IPS-NIHi7 (cell line): ENCODE results near the gene NEURL1B.
A peak's percentile ranks its signal among the peaks of the same experiment; 100 is the strongest.
"Not testable (repeated sequence)": the region's sequence is repeated elsewhere in the genome, so short reads cannot be mapped to it uniquely, and the experiment has no call there.

Experiments
- DNase-seq: peaks from one replicate; pipeline ENCODE4 v3.0.0; 2012; ENCODE audit warnings: mixed read lengths; ENCODE audit errors: extremely low spot score

NEURL1B gene

GRCh38 chr5:172634106-172634899 is 6.8 kb upstream of the NEURL1B start:
- no peak for DNase-seq

DNA sequence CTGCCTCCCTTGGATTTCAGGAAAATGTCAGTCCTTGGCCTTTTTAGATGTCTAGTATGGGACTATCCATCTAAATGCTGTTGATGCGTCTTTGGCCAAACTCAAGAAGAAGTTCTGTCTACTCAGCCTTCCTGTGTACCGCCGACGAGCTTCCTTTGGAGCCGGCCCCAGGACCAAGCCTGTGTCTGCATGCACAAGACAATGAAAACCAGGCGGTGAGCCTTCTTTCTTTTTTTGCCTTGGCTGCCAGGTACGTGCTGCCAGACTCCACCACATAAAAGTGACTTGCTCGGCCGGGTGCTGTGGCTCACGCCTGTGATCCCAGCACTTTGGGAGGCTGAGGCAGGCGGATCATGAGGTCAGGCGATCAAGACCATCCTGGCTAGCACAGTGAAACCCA is 6.0 kb upstream of the NEURL1B start:
- DNase-seq, result no peak

DNA sequence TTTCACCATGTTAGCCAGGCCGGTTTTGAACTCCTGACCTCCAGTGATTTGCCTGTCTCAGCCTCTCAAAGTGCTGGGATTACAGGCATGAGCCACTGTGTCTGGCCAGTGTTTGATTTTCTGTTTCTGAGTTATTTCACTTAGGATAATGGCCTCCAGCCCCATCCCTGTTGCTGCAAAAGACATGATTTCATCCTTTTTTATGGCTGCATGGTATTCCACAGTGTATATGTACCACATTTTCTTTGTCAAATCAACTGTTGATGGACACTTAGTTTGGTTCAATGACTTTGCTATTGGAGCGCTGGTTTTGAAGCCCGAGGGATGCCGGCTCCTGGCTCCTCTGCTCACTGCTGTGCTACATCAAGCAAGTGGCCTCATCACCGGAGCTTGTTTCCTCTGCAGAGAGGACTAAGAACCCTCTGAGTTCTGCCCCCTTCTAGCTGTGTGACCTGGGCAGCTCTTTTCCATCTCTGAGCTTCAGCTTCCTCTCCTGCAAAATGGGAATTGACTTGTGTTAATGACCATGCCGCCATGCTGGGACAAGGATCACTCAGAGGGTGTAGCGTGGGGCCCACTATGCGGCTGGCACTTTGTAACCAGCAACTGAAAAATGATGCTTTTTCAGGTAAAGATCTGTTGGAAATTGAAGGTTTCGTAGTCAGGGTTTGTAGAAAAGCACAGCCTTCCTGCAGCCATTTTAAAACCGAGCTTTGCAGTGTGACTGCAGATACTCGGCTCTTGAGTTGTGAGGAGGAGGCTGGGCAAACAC is 4.6 kb upstream of the NEURL1B start:
- no peak for DNase-seq

- no peak for DNase-seq
Measured at GRCh38 chr5:172637110-172637580, 3.9 kb upstream of the NEURL1B start.

- no peak for DNase-seq
Measured at GRCh38 chr5:172637740-172638139, 3.3 kb upstream of the NEURL1B start.

DNA sequence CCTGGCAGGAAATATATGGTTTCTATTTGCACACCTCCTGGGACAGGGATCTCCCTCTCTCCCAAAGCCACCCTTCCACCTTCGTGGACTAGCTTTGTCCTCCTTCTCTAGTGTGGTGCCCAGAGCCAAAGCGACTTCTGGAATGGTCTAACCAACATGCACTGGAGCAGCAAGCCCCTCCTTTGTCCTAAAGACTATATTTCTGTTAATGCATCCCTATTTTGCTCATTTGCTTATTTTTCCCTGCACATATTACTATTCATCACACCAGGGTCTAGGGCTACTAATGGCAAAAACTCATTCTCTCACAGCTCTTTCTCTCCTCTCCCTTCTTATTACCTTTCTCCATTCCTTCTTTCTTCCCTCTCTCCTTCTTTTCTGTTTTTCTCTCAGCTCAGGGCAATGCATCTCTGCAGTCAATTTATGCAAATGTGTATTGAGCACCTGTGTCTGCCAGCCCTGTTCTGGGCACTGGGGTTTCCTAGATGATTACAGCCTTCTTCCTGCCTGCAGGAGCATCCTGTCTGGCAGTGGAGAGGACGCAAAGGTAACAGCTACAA is 2.8 kb upstream of the NEURL1B start:
- no peak for DNase-seq

DNA sequence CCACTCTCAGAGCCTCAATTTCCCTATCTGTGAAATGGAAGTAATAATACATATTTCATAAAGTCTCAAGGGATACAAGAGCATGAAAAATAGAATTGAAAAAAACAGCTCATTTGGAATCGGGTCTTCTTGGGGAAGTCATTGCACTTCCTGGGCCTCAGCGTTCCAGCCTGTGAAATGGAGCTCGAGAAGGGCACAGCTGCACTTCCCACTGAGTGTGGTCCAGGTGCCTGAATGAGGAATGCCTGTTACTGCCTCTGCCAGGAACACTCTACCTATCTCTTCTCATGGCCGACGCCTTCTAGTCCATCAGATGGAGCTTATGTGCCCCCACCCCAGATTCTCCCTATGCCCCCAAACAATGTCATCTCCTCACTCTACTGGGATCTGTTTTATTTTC is 924 bp upstream of the NEURL1B start:
- DNase-seq, result no peak

DNA sequence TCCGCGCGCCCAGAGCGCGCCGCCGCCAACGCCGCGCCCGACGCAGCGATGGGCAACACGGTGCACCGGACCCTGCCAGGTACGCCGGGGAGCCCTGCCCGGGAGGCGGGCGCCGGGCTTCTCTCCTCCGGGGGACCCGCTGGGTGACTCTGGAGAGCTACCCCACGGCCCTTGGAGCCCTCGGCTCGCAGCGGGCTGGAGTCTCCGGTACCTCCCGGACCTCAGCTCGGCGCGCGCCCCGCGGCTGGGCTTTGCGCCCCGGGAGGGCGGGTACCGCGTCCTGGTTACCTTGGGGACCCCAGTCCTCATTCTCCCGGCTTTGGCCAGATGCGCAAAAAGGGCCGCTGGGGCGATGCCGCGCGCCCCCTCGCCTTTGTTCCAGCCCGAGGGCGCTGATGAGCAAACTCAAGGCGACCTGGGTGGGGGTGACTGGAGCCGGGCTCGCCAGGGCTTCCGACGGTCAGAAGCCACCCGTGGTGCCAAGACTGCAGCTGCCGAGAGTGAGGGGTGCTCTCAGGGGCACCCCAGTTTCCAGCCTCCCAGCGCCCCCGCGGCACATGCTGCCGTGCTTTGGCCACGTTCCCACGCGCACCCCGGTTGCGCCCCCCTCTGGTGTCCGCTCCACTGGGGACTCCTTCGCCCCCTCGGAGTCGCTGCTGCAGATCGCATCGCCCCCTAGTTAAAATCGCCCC is 442 bp downstream of the NEURL1B start:
- DNase-seq, result no peak

GRCh38 chr5:172642051-172642409 is 967 bp downstream of the NEURL1B start:
- no peak for DNase-seq

DNA sequence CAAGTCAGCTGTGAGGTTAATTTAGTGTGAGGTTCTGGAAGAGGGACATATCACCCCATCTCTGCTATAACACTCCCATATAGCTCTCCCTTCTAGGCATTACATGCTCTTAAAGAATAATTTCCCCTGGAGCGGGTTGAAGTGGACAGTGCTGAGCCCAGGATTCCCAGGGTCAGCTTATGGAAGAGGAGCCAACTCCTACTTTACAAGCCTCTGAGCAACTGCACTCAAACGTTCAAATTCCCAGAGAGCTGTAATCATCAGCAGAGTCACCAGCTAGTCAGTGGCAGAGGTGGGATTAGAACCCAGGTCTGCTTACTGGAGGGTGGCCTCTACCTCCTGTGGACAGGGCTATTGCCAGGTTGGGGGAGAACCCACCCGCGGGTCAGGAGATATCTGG is 1.4 kb downstream of the NEURL1B start:
- DNase-seq, result no peak

GRCh38 chr5:172642926-172643871 is 2.1 kb downstream of the NEURL1B start:
- DNase-seq, result no peak

- DNase-seq, result no peak
Measured at GRCh38 chr5:172644266-172644665, 3.2 kb downstream of the NEURL1B start.

GRCh38 chr5:172644711-172645110 is 3.6 kb downstream of the NEURL1B start:
- DNase-seq, result no peak

GRCh38 chr5:172645271-172646055 is 4.4 kb downstream of the NEURL1B start:
- DNase-seq, result no peak

DNA sequence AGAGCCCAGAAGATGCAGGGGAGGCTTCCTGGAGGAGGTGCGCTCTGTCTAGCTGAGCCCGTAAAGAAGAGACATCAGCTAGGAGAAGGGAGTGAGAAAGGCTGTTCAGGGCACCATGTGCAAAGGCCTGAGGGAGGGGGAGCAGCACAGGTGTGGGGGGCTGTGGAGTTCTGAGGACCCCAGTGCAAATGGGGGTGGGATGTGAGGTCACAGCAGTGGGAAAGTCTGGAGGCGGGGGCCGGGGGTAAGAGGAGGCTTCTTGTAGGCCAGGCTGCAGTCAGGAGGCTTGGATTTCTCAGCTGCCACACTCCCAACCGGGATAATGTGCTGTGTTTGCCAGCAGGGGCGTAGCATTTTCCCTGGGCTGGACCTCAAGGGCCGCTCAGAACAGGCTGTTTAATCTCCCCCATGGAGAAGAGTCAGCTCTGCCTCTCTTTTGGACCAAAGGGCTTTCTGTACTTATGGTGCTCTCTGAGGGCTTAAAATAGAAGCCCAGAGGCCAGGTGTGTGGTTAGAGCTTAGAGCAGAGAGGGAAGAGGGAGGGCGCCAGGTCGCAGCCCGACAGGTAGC is 5.7 kb downstream of the NEURL1B start:
- DNase-seq, result peak; percentile 81

GRCh38 chr5:172647352-172648012 is 6.4 kb downstream of the NEURL1B start:
- no peak for DNase-seq

GRCh38 chr5:172648013-172648381 is 6.9 kb downstream of the NEURL1B start:
- DNase-seq, result no peak

GRCh38 chr5:172648755-172649154 is 7.7 kb downstream of the NEURL1B start:
- no peak for DNase-seq

GRCh38 chr5:172656496-172656895 is 15.4 kb downstream of the NEURL1B start:
- DNase-seq, result not testable (repeated sequence)
